ENCODE measurements around the gene PRPF8. TPM values are rescaled to one million over a fixed set of nuclear protein-coding genes. Genes with fewer than 3 reads are reported as not detected.
A peak's percentile ranks its signal among the peaks of the same experiment; 100 is the strongest.
"Not testable (repeated sequence)": the region's sequence is repeated elsewhere in the genome, so short reads cannot be mapped to it uniquely, and the experiment has no call there.

The PRPF8 gene
- total and polyA plus RNA-seq, 4 experiments from 2014 or later, result 87.9 to 464 (median 327) TPM

GRCh38 chr17:1709403-1709951 lies 24.8 kb upstream of the PRPF8 start:
- CTCF ChIA-PET (ENCODE audit: partially characterized antibody), result interaction anchor here (1.3 kb wide), 1 partner anchor 12 kb away, joined by 3 read pairs; no protein-coding TSS in a partner anchor
- Mint-ChIP-seq H3K36me3 (peaks cover 7 to 8% of the 10 kb centered on the region in 2 donors), H3K4me1 (peaks cover 12 to 43% (median 27%) of the 10 kb centered on the region in 4 donors), H3K27ac (peak overlapping the region in 6 of 7 donors; percentile 35 to 79 (median 59)), H3K27me3 (peaks cover 0 to 4% of the 10 kb centered on the region in 2 donors), H3K9me3 (peaks cover 0 to 2% (median 0%) of the 10 kb centered on the region in 8 donors), H3K4me3 (peak overlapping the region in 7 of 8 donors; percentile 10 to 68 (median 59))
- Histone ChIP-seq H3K4me1 (ENCODE audit: insufficient read depth, low read length) (peaks cover 27% of the 10 kb centered on the region), H3K4me3 (ENCODE audit: low read length in 2 of 2) (peak overlapping the region in 1 of 2 donors; percentile 51), H3K27ac (ENCODE audit: low read depth, low read length) (peak overlapping the region; percentile 36), H3K36me3 (ENCODE audit: insufficient read depth, low read length) (no peaks in the 10 kb centered on the region), H3K9me3 (ENCODE audit: control insufficient read depth in 1 of 2, low read length in 2 of 2) (no peaks in the 10 kb centered on the region), H3K27me3 (ENCODE audit: insufficient read depth, low read length) (no peaks in the 10 kb centered on the region)
- intact Hi-C loops (cut with micrococcal nuclease), result no loop called here
- POLR2A ChIA-PET (ENCODE audit: partially characterized antibody), result interaction anchor here (0.7 to 0.9 kb wide), 2 partner anchors 8 to 15 kb away, joined by 3 to 4 read pairs; no protein-coding TSS in a partner anchor
- no peak for DNase-seq

- H3K9me3 Mint-ChIP-seq; H3K27ac ChIP-seq (ENCODE audit: low read depth, low read length); H3K9me3 ChIP-seq (ENCODE audit: control insufficient read depth in 1 of 2, low read length in 2 of 2); H3K27me3 ChIP-seq (ENCODE audit: insufficient read depth, low read length); DNase-seq; H3K36me3 ChIP-seq (ENCODE audit: insufficient read depth, low read length); H3K27me3 Mint-ChIP-seq; intact Hi-C loops (cut with micrococcal nuclease); H3K4me3 ChIP-seq (ENCODE audit: low read length in 2 of 2); H3K36me3 Mint-ChIP-seq: not testable (repeated sequence)
- peaks cover 27% of the 10 kb centered on the region for H3K4me1 ChIP-seq (ENCODE audit: insufficient read depth, low read length)
- CTCF ChIA-PET (ENCODE audit: partially characterized antibody), result interaction anchor here (1.3 kb wide), 1 partner anchor 12 kb away, joined by 3 read pairs; no protein-coding TSS in a partner anchor
- Mint-ChIP-seq H3K4me1 (peaks cover 12 to 43% (median 25%) of the 10 kb centered on the region in 4 donors), H3K4me3 (peak overlapping the region; percentile 53 to 79 (median 62)), H3K27ac (peak overlapping the region in 5 of 7 donors; percentile 10 to 79 (median 59))
- POLR2A ChIA-PET (ENCODE audit: partially characterized antibody), result interaction anchor here (0.7 to 0.9 kb wide), 2 partner anchors 8 to 15 kb away, joined by 3 to 4 read pairs; no protein-coding TSS in a partner anchor
Observed at GRCh38 chr17:1708791-1709346, 24.2 kb upstream of the PRPF8 start.

DNA sequence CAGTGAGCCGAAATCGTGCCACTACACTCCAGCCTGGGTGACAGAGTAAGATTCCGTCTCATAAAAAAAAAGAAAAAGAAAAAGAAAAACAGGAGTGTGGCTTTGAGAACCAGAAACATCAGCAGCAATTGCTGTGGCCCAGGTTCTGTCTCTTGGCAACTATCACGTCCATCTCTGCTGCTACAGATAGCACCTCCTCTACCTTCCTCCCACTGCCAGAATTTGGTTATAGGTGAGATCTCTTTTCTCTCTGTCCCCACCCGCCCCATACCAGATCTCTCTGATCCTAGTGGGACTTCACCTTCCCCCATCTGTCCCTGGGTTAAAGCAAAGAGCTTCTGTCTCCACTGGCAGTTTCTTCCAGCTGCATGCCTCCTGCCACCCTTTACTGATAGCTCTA lies 22.4 kb upstream of the PRPF8 start:
- no peak overlapping the region for H3K4me3 ChIP-seq (ENCODE audit: low read length in 2 of 2)
- H3K4me3 Mint-ChIP-seq, result peak overlapping the region in 7 of 8 donors; percentile 33 to 74 (median 63)
- H3K27me3 Mint-ChIP-seq, result peaks cover 0 to 6% of the 10 kb centered on the region in 2 donors
- intact Hi-C loops (cut with micrococcal nuclease), result no loop called here
- DNase-seq, result peak; percentile 63 to 82 (median 71)
- peaks cover 27% of the 10 kb centered on the region for H3K4me1 ChIP-seq (ENCODE audit: insufficient read depth, low read length)
- peaks cover 12 to 32% (median 22%) of the 10 kb centered on the region in 4 donors for H3K4me1 Mint-ChIP-seq
- peak overlapping the region; percentile 16 for H3K27ac ChIP-seq (ENCODE audit: low read depth, low read length)
- H3K27me3 ChIP-seq (ENCODE audit: insufficient read depth, low read length), result no peaks in the 10 kb centered on the region
- H3K36me3 Mint-ChIP-seq, result peaks cover 2 to 5% of the 10 kb centered on the region in 2 donors
- ChIA-PET CTCF (ENCODE audit: partially characterized antibody) (interaction anchor here (1.2 to 1.4 kb wide), 2 partner anchors 38 to 77 kb away, joined by 3 to 4 read pairs; no protein-coding TSS in a partner anchor), POLR2A (ENCODE audit: partially characterized antibody) (interaction anchor here (1.1 to 1.8 kb wide), 4 partner anchors 9 to 38 kb away, joined by 3 to 9 read pairs (median 6); no protein-coding TSS in a partner anchor)
- no peaks in the 10 kb centered on the region for H3K36me3 ChIP-seq (ENCODE audit: insufficient read depth, low read length)
- no peaks in the 10 kb centered on the region for H3K9me3 Mint-ChIP-seq
- H3K9me3 ChIP-seq (ENCODE audit: control insufficient read depth in 1 of 2, low read length in 2 of 2), result no peaks in the 10 kb centered on the region
- peak overlapping the region; percentile 65 to 90 (median 82) for H3K27ac Mint-ChIP-seq

GRCh38 chr17:1705004-1705403 lies 20.3 kb upstream of the PRPF8 start:
- ChIA-PET CTCF (ENCODE audit: partially characterized antibody) (no interaction called here), POLR2A (ENCODE audit: partially characterized antibody) (interaction anchor here (0.9 kb wide), 1 partner anchor 21 kb away, joined by 3 read pairs; no protein-coding TSS in a partner anchor)
- peaks cover 15% of the 10 kb centered on the region for H3K4me1 ChIP-seq (ENCODE audit: insufficient read depth, low read length)
- H3K9me3 ChIP-seq (ENCODE audit: control insufficient read depth in 1 of 2, low read length in 2 of 2), result no peaks in the 10 kb centered on the region
- H3K27me3 ChIP-seq (ENCODE audit: insufficient read depth, low read length), result no peaks in the 10 kb centered on the region
- no peaks in the 10 kb centered on the region for H3K36me3 ChIP-seq (ENCODE audit: insufficient read depth, low read length)
- H3K9me3 Mint-ChIP-seq, result no peaks in the 10 kb centered on the region
- intact Hi-C loops (cut with micrococcal nuclease), result no loop called here
- H3K36me3 Mint-ChIP-seq, result no peaks in the 10 kb centered on the region
- DNase-seq, result no peak
- no peak overlapping the region for H3K4me3 ChIP-seq (ENCODE audit: low read length in 2 of 2)
- H3K4me3 Mint-ChIP-seq, result peak overlapping the region in 2 of 8 donors; percentile 7 to 68
- no peak overlapping the region for H3K27ac ChIP-seq (ENCODE audit: low read depth, low read length)
- H3K4me1 Mint-ChIP-seq, result peaks cover 7 to 14% (median 10%) of the 10 kb centered on the region in 4 donors
- peaks cover 0 to 6% of the 10 kb centered on the region in 2 donors for H3K27me3 Mint-ChIP-seq
- H3K27ac Mint-ChIP-seq, result peak overlapping the region in 5 of 7 donors; percentile 7 to 90 (median 73)

GRCh38 chr17:1703063-1703462 lies 18.4 kb upstream of the PRPF8 start:
- Histone ChIP-seq H3K27ac (ENCODE audit: low read depth, low read length) (no peak overlapping the region), H3K4me1 (ENCODE audit: insufficient read depth, low read length) (peaks cover 10% of the 10 kb centered on the region), H3K9me3 (ENCODE audit: control insufficient read depth in 1 of 2, low read length in 2 of 2) (no peaks in the 10 kb centered on the region), H3K4me3 (ENCODE audit: low read length in 2 of 2) (no peak overlapping the region), H3K27me3 (ENCODE audit: insufficient read depth, low read length) (no peaks in the 10 kb centered on the region), H3K36me3 (ENCODE audit: insufficient read depth, low read length) (no peaks in the 10 kb centered on the region)
- H3K9me3 Mint-ChIP-seq, result no peaks in the 10 kb centered on the region
- no peak overlapping the region for H3K4me3 Mint-ChIP-seq
- no peak overlapping the region for H3K27ac Mint-ChIP-seq
- POLR2A ChIA-PET (ENCODE audit: partially characterized antibody), result no interaction called here
- DNase-seq, result no peak
- CTCF ChIA-PET (ENCODE audit: partially characterized antibody), result no interaction called here
- peaks cover 5 to 14% (median 9%) of the 10 kb centered on the region in 4 donors for H3K4me1 Mint-ChIP-seq
- H3K36me3 Mint-ChIP-seq, result no peaks in the 10 kb centered on the region
- intact Hi-C loops (cut with micrococcal nuclease), result no loop called here
- peaks cover 0 to 6% of the 10 kb centered on the region in 2 donors for H3K27me3 Mint-ChIP-seq

DNA sequence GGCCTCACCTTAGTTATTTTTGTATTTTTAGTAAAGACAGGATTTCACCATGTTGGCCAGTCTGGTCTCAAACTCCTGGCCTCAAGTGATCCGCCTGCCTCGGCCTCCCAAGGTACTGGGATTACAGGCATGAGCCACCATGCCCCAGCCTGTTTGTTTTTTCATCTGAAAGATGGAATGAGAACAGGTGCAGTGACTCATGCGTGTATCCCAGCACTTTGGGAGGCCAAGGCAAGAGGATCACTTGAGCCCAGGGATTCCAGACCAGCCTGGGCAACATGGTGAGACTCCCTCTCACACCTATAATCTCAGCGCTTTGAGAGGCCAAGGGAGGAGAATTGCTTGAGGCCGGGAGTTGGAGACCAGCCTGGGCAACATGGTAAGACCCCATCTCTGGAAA lies 15.2 kb upstream of the PRPF8 start:
- H3K9me3 ChIP-seq (ENCODE audit: control insufficient read depth in 1 of 2, low read length in 2 of 2); H3K27ac Mint-ChIP-seq; H3K4me3 Mint-ChIP-seq; H3K4me1 ChIP-seq (ENCODE audit: insufficient read depth, low read length); POLR2A ChIA-PET (ENCODE audit: partially characterized antibody); H3K36me3 Mint-ChIP-seq; H3K27ac ChIP-seq (ENCODE audit: low read depth, low read length); H3K4me3 ChIP-seq (ENCODE audit: low read length in 2 of 2); H3K36me3 ChIP-seq (ENCODE audit: insufficient read depth, low read length); H3K27me3 ChIP-seq (ENCODE audit: insufficient read depth, low read length); H3K9me3 Mint-ChIP-seq; intact Hi-C loops (cut with micrococcal nuclease); H3K27me3 Mint-ChIP-seq; DNase-seq; H3K4me1 Mint-ChIP-seq: not testable (repeated sequence)
- CTCF ChIA-PET (ENCODE audit: partially characterized antibody), result interaction anchor here (1.5 kb wide), 1 partner anchor 17 kb away, joined by 3 read pairs; no protein-coding TSS in a partner anchor

- Mint-ChIP-seq H3K4me1 (no peaks in the 10 kb centered on the region), H3K27ac (no peak overlapping the region), H3K4me3 (no peak overlapping the region), H3K36me3 (no peaks in the 10 kb centered on the region), H3K9me3 (peaks cover 0 to 1% (median 0%) of the 10 kb centered on the region in 8 donors), H3K27me3 (peaks cover 0 to 2% of the 10 kb centered on the region in 2 donors)
- Histone ChIP-seq H3K4me1 (ENCODE audit: insufficient read depth, low read length) (no peaks in the 10 kb centered on the region), H3K9me3 (ENCODE audit: control insufficient read depth in 1 of 2, low read length in 2 of 2) (no peaks in the 10 kb centered on the region), H3K36me3 (ENCODE audit: insufficient read depth, low read length) (no peaks in the 10 kb centered on the region), H3K4me3 (ENCODE audit: low read length in 2 of 2) (no peak overlapping the region), H3K27me3 (ENCODE audit: insufficient read depth, low read length) (no peaks in the 10 kb centered on the region), H3K27ac (ENCODE audit: low read depth, low read length) (no peak overlapping the region)
- CTCF ChIA-PET (ENCODE audit: partially characterized antibody), result no interaction called here
- POLR2A ChIA-PET (ENCODE audit: partially characterized antibody), result no interaction called here
- intact Hi-C loops (cut with micrococcal nuclease), result no loop called here
- no peak for DNase-seq
Observed at GRCh38 chr17:1697681-1698080, 13.0 kb upstream of the PRPF8 start.
